NCI-H524 treated with DMSO at 0.1 percent for 48 hours (cell line): Measurements from ENCODE around the gene CRIM1.

Source experiments
- DNase-seq: peaks from one replicate; lab custom pipeline; 2025; lab: John Stamatoyannopoulos, UW

CRIM1 gene

DNA sequence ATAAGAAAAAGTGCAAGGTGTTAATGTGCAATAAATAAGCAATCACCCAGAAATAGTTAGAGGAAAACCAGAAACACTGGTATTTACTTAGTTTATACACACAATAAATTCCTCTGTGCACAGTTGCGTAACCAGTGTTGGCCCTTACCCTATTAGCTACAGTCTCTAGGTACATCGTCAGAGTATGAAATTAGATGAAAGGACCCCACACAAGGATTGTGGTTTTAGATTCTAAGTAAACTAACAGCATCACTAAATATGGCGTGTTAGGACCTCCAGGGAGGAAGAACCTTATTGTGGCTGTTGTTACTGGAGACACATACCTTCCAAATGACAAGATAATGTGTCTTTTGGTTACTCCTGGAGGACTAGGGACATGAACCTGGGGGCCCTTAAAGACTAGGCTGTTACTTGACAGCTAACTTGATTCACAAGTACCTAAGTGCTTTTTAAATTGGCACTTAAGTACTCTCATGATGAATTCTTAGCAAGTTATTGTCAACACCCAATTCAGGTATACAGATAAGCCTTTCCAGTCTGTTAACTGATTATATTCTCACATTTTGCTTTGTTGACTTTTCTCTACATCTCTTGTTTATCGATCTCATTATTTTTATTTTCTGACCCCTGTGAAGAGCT is 127.1 kb downstream of the CRIM1 start:
- DNase-seq: no peak

DNA sequence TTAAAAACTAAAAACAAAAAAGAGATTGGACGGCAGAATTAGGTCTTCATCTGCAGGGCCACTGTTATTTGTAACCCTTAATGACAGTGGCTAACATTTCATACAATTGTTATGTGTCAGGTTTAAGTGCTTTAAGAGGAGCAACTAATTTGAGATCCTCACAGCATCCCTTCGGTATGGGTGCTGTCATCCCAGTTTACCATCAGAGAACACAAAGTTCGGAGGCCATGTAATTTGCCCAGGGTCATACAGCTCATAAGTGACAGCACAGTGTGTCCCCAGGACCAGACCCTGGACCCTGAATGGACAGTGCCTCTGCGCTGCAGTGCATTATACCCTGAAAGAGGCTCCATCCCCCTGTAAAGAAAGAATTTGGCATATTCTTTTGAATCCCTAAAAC is 127.7 kb downstream of the CRIM1 start:
- no peak for DNase-seq

DNA sequence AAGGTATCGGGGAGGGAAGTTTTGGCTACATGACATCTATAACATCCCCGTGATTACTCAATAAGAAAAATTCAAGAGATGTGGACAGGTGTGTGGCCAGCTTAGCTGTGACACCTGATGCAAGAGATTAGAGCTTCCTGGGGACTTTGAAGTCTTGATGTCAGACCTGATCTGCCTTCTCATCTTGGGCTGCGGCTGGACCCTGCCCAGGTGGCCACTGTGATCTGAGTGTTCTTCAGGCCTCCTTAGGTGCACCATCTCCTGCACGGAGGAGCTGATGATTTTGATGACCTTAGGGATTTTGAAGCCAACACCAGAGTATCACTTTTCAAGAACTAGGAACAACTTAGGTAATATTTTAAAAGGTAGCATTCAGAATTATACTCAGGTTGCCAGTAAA is 128.9 kb downstream of the CRIM1 start:
- no peak for DNase-seq

DNA sequence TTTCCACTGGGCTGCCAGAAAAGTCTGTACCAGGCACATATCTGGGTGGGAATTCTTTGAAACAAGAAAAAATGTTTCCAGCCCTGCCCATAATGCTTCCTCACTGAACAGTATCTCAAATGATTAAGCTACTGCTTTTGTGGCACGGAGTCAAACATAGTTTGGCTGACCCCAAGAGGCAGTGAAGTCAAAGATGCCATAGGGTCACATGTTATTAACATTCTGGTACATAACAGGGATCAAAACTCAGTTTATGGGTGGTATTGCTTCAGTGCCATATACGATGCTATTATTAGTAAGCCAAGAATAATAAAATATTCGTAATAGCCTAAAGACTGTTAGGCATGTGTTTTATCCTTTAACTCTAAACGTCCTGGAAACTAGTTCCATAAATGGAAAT is 129.9 kb downstream of the CRIM1 start:
- no peak for DNase-seq

DNA sequence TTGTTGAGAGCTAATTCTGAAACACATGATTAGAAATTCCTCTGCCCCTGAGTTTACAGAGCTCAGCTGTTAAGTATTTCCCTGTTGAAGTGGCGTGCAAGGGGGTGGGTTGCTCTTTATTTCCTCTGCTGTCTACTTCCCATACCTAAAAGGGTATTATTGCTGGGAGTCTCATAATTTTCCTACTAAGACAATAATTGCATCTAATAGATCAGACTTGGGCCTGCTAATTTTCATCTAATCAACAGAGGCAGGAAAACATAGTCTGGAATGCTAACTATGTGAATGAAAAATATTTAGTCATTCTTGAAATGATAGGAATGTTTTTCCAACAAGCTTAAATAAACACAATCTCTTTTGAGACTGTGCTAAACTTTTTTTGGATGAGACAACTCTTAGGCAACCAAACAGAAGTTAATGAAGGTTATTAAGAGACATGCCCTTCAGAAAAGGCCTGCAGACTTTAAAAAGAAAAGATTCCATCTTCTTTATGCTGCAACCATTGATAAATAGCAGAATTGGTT is 131.0 kb downstream of the CRIM1 start:
- no peak for DNase-seq

DNA sequence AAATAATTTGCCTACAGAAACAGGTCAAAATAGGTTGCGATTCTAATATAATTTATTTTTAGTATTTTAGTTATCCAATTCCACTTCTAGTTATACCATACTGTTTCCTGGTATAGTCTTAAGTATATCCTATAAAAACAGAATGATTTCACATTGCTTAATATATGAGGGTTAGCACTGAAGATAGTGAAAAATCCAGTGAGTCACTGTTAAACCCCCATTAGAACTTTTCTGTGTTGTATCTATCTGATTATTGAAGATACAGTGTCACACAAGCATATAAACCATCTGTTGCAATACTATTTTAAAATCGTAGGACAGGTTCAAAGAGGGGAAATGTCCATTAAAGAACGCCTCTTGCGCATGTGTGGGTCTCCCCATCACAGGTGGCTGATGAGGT is 132.4 kb downstream of the CRIM1 start:
- no peak for DNase-seq

DNA sequence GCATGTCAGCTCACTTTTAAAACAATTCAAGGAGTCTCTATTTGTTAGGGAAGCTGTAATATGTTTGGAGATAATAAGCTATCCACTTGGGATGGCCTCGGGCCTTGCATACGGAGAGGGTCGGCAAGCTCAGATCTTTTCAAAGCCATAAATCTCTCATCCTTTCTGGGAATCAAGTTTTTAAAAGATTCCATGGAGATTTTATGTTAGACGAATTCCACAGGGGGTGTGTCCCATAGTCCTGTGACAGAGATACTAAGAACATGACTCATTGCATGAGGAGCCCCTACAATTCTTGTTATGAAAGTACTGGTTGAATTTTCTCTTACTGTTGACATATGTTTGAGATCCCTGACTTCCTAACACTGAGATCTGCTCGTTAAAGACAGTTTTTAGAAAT is 133.7 kb downstream of the CRIM1 start:
- DNase-seq: no peak

DNA sequence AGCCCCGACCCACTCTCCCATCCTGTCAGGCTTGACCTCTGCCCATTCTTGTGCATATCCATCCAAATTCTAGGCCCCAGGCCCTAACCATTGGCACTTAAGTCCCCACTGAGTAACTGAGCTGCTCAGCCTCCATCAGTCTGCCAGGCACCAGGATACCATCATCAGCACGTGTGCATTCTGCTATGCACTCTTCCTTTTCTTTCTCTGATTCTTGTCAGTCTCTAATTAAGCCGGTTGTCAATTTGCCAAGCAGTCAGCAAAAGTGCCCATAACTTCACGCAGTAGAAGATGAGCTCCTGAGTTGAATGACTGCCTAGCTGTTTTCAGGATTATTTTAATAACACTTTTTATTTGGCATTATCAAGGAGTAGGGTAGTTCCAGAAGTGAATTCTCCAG is 135.2 kb downstream of the CRIM1 start:
- no peak for DNase-seq

DNA sequence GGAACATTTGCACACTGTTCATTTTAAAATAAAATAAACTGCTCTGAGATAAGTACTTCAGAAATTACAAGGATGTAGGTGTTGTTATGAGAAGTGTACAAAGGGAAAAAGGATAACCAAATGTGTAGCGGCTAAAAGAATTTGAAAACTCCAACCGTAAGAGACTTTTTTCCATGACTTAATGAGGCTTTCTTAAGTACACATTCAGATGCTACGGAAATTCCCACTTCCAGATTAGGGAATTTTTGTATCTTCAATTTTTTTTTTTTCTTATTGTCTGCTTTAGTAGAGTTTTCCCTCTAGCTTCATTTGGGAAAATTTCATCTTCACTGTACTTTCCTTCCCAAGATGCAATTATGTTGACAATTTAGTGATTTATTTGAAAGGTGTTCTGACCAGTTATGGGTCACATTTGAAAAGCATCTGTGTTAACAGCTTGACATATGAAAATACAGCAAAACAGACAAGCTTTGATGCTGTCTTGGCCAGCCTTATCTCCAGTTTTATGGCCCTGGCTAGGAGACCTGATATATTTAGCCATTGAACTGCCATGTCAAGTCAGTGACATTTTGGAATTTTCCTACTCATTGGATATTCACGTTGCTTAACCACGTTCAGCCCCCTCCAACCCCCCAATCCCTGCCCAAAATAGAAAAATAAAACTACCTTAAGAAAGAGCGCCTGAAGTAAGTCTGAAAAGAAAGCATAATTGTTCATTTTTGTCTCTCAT is 136.8 kb downstream of the CRIM1 start:
- DNase-seq: no peak

DNA sequence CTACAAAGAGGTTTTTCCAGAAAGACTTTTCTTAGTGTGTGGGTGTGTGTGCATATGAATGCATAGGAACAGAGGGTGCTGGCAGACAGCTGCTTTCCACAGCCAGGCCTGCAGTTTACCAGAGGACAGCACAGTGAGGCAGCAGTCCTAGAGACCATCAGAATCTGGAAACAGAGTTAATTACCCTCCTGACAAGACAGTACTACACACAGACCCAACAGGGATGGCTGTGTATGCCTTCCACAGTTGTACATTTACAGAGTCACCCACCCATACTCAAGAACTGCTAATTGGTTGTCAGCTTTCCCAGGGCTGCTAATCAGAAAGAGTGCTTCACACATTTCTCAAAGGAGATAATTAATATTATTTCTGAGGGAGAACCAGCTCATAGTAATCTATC is 137.7 kb downstream of the CRIM1 start:
- no peak for DNase-seq

DNA sequence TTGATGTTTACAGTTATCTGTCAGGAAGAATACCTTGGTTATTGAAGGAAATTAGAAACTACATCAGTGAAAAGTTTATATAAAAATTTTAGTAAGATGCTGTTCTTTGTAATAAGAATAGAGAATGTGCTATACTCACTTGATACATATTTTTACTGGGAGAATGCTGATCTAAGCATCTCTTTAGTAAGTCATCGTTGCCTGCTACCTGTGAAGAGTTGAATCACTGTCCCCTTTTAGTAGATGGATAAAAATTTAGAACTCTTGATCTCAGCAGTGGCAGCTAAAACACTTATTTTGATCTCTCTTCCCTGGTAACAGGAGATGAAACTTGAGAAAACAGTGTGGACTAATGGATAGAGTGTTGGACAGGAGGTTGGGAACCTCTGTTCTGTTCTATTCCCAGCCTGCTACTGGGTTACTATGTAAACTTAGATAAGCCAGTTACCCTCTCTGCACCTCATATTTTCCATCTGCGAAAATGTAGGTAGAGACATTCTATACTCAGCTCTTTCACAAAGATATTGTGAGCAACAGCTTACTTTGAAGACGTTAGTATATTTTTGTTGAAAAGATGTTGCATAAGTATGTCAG is 142.1 kb downstream of the CRIM1 start:
- DNase-seq: no peak

DNA sequence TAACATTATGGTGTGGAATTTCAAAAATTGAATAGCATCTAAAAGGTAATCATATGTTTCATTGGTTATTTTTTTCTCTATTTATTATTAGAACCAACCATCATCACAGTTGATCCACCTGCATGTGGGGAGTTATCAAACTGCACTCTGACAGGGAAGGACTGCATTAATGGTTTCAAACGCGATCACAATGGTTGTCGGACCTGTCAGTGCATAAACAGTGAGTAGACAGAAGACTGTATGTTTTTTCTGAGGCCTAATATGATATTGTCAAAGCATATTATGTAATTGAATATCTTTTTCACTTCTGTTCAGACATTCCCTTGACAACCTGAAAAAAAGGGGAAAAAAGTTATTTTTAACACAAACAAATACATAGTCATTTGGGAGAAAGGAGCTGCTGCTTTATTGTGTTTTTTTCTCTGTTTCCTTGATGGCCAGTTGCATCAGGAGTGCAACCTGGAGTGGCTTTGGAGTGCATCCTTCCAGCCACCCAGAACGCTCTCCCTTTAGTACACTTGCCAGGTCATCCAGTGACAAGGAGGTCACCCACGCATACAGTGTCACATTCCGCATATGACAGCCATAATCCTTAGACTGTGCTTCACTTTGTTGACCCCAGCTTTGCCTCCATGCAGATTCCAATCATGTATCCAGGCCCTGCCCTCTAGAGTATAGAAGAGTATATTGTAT is 143.7 kb downstream of the CRIM1 start:
- DNase-seq: no peak

DNA sequence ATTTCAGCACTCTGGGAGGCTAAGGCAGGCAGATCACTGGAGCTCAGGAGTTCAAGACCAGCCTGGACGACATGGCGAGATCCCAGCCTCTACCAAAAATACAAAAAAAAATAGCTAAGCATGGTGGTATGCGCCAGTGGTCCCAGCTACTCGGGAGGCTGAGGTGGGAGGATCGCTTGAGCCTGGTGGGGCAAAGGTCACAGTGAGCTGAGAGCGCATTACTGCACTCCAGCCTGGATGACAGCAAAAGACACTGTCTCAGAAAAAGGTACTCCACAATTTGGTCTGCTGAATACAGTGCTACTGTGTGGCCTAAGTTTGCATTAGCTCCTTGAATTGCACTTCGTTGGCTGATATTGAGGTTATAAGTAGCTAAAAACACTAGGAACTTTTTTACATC is 144.5 kb downstream of the CRIM1 start:
- DNase-seq: no peak

DNA sequence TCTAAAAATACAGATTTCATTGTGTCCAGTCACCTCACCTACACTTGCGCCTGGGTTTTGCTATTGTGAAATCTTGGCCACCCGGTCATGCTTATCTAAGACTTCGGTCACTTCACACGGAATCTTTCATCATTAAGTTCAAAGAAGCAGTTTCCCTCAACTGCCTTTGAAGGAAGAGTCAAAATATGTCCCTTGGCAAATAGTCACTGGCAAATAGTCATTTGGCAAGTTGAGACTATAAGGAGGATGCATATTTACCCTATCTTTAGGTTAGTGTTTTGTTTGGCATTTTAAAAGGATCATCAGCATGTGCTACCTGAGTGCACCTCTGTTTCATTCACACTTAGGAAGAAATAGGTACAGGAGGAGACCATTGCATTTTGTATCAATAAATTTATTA is 146.5 kb downstream of the CRIM1 start:
- DNase-seq: no peak

DNA sequence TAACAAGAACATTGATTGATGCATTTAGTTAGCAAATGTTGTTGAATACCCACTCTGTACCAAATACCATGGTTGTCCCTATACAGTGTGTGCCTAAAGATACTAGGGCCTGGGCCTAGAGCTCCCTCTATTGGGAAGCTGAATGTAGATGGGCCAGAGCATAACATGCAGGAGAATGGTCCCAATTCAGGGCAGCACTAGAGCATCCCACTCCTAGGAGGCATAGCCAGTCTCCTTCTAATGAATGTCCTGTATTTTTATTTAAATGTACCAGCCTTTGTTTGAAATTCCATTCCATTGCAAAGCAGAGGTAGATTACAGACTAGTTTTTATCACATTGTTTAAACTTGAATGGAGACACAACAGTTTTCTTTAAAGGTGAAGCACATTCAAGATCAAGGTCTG is 151.8 kb downstream of the CRIM1 start:
- DNase-seq: peak; percentile 4

DNA sequence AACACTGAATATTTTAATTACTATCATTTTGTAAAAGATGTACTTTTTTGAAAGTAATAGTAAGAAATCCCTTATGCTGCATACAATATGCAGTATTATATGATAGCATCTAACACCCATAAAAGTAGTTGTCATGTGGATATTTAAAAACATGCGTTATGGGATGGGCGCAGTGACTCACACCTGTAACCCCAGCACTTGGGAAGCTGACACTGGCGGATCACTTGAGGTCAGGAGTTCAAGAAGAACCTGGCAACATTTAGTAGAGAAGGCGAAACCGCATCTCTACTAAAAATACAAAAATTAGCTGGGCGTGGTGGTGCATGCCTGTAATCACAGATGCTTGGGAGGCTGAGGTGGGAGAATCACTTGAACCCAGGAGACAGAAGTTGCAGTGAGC is 153.5 kb downstream of the CRIM1 start:
- DNase-seq: no peak

DNA sequence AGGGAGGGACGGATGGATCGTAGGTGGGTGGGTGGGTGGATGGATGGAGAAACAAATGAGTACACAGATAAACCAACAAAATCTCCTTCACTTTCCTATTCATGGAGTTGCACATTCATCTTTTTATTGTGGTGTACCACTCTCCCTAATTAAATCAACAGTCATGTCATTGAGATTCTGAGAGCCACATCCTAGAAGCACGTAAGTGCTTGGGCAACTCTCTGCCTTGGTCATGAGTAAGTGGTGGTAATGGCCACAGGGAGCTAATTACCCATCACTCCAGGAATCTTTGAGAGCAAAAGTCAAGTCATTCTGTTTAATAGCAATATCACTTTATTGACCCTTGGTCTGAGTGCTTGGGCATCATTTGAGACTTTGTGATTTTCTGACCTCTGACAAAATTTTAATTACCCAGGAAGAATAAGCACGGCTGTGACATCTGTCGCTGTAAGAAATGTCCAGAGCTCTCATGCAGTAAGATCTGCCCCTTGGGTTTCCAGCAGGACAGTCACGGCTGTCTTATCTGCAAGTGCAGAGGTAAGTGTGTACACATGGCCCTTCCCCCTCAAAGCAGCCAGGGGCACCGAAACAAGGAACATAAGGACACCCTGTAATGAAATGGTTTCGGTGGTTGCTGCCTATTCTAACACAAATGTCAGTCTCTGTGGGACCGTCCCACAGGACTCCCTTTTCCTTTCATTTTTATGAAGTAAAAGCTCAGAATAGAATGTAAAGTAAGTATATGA is 156.5 kb downstream of the CRIM1 start:
- no peak for DNase-seq

DNA sequence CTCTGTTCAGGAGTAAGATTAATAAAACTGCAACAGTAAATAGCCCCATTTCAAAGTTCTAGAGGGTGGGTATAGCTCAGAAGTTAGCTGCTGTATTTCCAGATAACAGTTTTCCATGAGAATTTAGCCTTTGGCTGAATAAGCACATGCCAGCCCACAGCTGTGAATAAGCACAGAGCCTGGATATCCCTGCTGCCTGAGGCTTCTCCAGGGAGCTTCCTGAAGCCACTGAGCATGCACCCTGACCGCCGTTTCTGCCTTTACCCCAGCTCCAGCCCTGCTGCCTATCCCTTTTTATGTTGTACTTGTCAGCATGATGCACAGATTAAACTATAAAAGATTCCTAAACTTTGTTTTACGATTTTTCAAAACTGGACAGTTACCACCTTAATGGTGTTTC is 157.1 kb downstream of the CRIM1 start:
- DNase-seq: no peak

DNA sequence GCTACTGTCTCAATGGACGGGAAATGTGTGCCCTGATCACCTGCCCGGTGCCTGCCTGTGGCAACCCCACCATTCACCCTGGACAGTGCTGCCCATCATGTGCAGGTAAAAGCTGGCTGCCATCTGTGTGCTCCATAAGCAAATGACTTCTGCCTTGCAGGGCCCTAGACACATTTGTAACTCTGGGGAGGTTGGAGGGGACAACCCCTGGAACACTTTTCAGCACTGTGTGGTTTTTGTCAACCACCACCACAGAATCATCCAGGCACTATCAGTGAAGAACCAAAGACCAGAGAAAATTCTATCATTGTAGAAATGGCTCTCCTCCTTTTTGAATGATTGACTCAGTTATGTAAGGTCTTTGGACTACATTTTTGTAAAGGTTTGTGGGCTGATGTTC is 158.1 kb downstream of the CRIM1 start:
- no peak for DNase-seq

DNA sequence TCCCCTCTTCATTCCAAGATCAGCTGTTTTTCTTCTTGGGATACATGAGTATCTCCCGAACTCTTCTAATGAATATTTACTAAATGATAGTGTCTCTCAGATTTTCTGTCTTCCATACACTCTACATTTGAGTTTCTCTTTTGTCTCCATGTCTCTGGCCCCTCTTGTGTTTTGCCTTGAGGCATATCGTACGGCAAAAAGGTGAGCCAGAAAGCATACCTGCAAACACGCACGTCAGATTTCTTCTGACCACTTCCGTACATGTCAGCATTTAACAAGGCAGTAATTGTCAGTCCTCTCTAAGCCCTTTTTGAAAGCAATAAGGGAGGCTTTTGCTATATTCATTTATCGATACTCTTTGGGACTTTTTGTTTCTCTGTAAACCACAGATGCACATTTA is 160.0 kb downstream of the CRIM1 start:
- DNase-seq: no peak

DNA sequence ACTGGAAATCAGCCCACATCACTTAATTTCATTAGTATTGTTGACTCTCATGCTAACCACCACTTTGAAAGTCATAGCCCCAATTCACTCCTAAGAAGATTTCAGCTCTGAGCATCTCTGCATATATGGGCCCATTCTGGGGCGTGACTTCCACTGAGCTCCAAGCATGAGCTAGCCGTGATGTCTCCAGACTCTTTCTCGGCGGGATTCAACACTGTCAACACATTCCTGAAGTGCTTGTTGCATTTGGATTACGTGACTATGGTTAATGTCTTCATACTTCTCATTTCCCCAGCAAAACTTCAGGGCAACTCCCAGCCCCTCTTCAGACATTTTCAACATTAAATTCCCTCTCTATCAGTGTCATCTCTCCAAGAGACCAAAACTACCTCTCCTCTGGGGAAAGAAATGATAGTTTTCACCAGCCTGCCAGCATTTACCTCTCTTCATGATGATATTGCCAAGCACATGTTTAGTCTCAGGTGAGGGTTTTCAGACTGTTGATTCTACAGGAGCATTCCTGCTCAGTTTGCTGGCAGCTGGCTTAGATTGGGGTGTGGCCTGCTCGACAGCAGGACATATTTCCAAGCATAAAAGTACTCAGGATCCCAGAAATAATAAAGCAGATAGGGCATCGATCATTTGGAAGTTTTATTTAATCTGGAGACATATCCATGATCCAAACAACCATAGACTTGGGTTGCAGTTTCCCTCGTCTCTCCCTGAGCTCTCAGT is 160.7 kb downstream of the CRIM1 start:
- DNase-seq: no peak
